ENCODE data around the gene ATP5ME. TPM values are rescaled to one million over a fixed set of nuclear protein-coding genes. Genes with fewer than 3 reads are reported as not detected.
"Not testable (repeated sequence)": the region's sequence is repeated elsewhere in the genome, so short reads cannot be mapped to it uniquely, and the experiment has no call there.

Gene ATP5ME
- polyA plus RNA-seq, 1 donor from 2014 or later: 430 TPM

- not testable (repeated sequence) for H3K27me3 Mint-ChIP-seq, H3K36me3 Mint-ChIP-seq, H3K9me3 Mint-ChIP-seq, H3K4me3 Mint-ChIP-seq, H3K4me1 Mint-ChIP-seq, H3K27ac Mint-ChIP-seq
These were observed 38.8 kb downstream of the ATP5ME start for GRCh38 chr4:635066-635835.

DNA sequence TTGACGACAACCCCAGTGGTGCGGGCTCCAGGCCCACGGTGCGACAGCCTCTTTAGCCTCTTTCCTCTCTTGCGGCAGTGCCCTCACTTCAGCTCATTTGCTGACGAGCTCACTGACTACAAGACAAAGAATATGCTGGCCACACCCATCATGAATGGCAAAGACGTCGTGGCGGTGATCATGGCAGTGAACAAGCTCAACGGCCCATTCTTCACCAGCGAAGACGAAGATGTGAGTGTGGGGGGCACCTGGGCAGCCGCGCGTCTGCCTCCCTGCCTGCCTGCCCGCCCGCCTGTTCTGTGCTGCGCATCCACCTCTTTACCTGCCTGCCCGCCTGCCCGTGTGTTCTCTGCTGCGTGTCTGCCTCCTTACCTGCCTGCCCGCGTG is 39.5 kb downstream of the ATP5ME start:
- Mint-ChIP-seq H3K9me3 (peaks cover 0 to 9% (median 5%) of the 10 kb centered on the region in 3 donors), H3K36me3 (no peaks in the 10 kb centered on the region), H3K4me3 (no peak overlapping the region), H3K27ac (no peak overlapping the region), H3K27me3 (peaks cover 9% of the 10 kb centered on the region), H3K4me1 (no peaks in the 10 kb centered on the region)

- Mint-ChIP-seq H3K27ac (no peak overlapping the region), H3K4me1 (no peaks in the 10 kb centered on the region), H3K9me3 (peaks cover 0 to 9% (median 5%) of the 10 kb centered on the region in 3 donors), H3K36me3 (no peaks in the 10 kb centered on the region), H3K4me3 (no peak overlapping the region), H3K27me3 (peaks cover 5% of the 10 kb centered on the region)
These were observed 40.0 kb downstream of the ATP5ME start for GRCh38 chr4:633976-634598.

- Mint-ChIP-seq H3K4me3 (no peak overlapping the region), H3K4me1 (no peaks in the 10 kb centered on the region), H3K27ac (no peak overlapping the region), H3K36me3 (no peaks in the 10 kb centered on the region), H3K27me3 (peaks cover 5% of the 10 kb centered on the region), H3K9me3 (peaks cover 0 to 9% (median 5%) of the 10 kb centered on the region in 3 donors)
These were observed 40.7 kb downstream of the ATP5ME start for GRCh38 chr4:633406-633805.

DNA sequence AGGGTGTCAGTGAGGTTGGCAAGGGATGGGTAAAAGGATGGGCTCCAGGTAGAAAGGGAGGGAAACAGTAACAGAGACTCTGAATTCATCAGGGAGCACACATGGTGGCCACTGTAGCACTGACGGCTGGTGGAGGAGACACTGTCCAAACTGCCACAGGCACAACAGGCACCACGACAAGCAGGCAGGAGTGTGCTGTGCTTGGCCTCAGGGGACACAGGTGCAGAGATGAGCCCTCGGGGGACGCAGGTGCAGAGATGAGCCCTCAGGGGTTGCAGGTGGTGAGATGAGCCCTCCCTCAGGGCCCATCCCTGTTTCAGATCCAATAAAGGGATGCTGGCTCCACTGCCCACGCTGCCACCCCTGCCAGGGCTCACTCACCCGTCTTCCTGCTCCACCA is 41.1 kb downstream of the ATP5ME start:
- Mint-ChIP-seq H3K36me3 (no peaks in the 10 kb centered on the region), H3K27me3 (peaks cover 5% of the 10 kb centered on the region), H3K9me3 (peaks cover 0 to 9% (median 5%) of the 10 kb centered on the region in 3 donors), H3K4me3 (no peak overlapping the region), H3K4me1 (no peaks in the 10 kb centered on the region), H3K27ac (no peak overlapping the region)

DNA sequence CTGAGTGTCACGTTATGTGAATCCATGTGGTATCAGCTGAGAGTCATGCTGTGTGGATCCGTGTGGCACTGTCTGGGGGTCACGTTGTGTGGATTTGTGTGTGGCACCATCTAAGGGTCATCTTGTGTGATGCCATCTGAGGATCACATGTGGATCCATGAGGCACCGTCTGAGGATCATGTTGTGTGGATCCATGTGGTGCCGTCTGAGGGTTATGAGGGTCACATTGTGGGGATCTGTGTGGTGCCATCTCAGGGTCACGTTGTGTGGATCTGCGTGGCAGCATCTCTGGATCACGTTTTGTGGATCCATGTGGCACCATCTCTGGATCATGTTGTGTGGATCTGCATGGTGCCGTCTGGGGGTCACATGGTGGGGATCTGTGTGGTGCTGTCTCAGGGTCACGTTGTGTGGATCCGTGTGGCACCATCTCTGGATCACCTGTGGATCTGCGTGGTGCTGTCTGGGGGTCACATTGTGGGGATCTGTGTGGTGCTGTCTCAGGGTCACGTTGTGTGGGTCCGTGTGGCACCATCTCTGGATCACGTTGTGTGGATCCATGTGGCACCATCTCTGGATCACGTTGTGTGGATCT is 41.8 kb downstream of the ATP5ME start:
- Mint-ChIP-seq H3K4me3 (no peak overlapping the region), H3K27me3 (peaks cover 3% of the 10 kb centered on the region), H3K9me3 (peaks cover 0 to 9% (median 5%) of the 10 kb centered on the region in 3 donors), H3K27ac (peak overlapping the region in 1 of 3 donors; percentile 25), H3K4me1 (no peaks in the 10 kb centered on the region), H3K36me3 (no peaks in the 10 kb centered on the region)

GRCh38 chr4:630656-631055 is 43.4 kb downstream of the ATP5ME start:
- peaks cover 3% of the 10 kb centered on the region for H3K27me3 Mint-ChIP-seq
- H3K9me3 Mint-ChIP-seq: peaks cover 0 to 9% (median 5%) of the 10 kb centered on the region in 3 donors
- no peaks in the 10 kb centered on the region for H3K4me1 Mint-ChIP-seq
- H3K36me3 Mint-ChIP-seq: no peaks in the 10 kb centered on the region
- H3K27ac Mint-ChIP-seq: no peak overlapping the region
- no peak overlapping the region for H3K4me3 Mint-ChIP-seq

- no peaks in the 10 kb centered on the region for H3K4me1 Mint-ChIP-seq
- no peak overlapping the region for H3K4me3 Mint-ChIP-seq
- peaks cover 0 to 9% (median 5%) of the 10 kb centered on the region in 3 donors for H3K9me3 Mint-ChIP-seq
- no peaks in the 10 kb centered on the region for H3K36me3 Mint-ChIP-seq
- peaks cover 6% of the 10 kb centered on the region for H3K27me3 Mint-ChIP-seq
- H3K27ac Mint-ChIP-seq: no peak overlapping the region
These were observed 44.0 kb downstream of the ATP5ME start for GRCh38 chr4:629915-630641.

DNA sequence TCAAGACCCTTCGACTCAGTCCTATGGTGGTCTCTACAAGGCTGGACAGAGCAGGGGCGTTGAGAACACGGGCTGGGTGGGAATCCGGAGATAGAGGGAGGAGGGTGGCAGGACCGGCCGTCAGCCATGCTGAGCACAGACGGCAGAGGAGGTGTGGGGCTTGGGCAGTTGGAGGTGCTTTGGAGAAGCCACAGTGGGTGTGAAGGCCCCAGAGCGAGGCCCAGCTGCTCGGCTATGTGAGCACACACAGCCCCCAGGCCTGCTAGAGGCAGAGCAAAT is 44.5 kb downstream of the ATP5ME start:
- H3K4me1 Mint-ChIP-seq: no peaks in the 10 kb centered on the region
- no peaks in the 10 kb centered on the region for H3K36me3 Mint-ChIP-seq
- H3K4me3 Mint-ChIP-seq: no peak overlapping the region
- peaks cover 6% of the 10 kb centered on the region for H3K27me3 Mint-ChIP-seq
- H3K27ac Mint-ChIP-seq: no peak overlapping the region
- H3K9me3 Mint-ChIP-seq: peaks cover 0 to 9% (median 5%) of the 10 kb centered on the region in 3 donors

- H3K27me3 Mint-ChIP-seq: peaks cover 6% of the 10 kb centered on the region
- no peaks in the 10 kb centered on the region for H3K4me1 Mint-ChIP-seq
- H3K9me3 Mint-ChIP-seq: peaks cover 0 to 9% (median 5%) of the 10 kb centered on the region in 3 donors
- no peak overlapping the region for H3K4me3 Mint-ChIP-seq
- H3K36me3 Mint-ChIP-seq: peaks cover 2% of the 10 kb centered on the region
- H3K27ac Mint-ChIP-seq: no peak overlapping the region
These were observed 45.0 kb downstream of the ATP5ME start for GRCh38 chr4:628821-629635.

DNA sequence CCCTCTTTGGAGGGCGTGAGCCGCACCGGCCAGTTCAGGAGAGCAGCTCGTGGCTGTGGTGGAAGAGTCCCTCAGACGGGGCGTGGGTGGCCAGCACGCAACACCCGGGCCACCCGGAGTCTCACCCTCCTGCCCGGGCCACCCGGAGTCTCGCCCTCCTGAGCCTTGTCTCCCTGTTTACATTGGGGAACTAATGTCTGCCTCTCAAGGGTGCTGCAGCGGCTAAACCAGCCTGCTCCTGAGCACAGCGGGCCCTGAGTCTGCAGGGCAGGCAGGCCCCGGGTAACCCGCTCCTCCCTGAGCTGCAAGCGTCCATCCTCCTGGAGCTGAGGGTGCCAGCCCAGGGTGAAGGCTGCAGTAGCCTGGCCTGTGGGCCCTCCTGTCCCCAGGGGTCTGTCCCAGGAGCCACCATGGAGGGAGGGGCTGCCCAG is 45.8 kb downstream of the ATP5ME start:
- H3K4me1 Mint-ChIP-seq: no peaks in the 10 kb centered on the region
- H3K4me3 Mint-ChIP-seq: no peak overlapping the region
- no peak overlapping the region for H3K27ac Mint-ChIP-seq
- H3K27me3 Mint-ChIP-seq: peaks cover 3% of the 10 kb centered on the region
- peaks cover 0 to 9% (median 5%) of the 10 kb centered on the region in 3 donors for H3K9me3 Mint-ChIP-seq
- H3K36me3 Mint-ChIP-seq: peaks cover 2% of the 10 kb centered on the region

DNA sequence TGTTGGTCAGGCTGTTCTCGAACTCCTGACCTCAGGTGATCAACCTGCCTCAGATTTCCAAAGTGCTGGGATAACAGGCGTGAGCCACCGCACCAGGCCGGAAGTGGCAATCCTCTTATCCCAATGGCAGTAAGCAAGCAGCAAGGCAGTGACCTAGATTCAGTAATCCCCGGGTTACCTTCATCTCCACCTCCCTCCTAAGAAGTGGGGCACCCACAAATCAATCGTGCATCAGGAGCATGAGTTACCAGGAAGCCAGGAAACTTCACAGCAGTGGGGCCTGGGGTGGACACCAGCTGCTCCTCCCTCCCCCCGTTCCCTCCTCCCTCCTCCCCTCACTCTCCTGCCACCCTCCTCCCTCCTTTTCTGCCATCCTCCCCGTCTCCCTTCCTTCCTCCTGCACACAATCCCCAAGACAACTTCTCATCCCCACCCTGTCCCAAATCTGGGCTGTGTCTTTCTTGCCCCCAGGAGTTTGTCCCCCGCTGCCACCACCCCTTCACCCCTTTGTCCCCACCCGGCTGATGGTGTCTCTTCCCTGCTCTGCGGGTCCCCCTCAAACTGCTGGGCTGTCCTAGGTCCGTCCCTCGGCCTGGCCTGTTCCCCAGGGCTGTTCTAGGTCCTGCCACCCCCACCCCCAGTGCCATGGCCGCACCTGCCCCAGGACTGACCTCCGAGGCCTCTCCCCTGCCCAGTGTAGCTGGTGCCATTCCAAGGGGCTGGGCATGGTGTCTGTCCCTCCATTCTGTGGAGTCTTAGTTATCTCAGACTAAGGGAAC is 46.5 kb downstream of the ATP5ME start:
- Mint-ChIP-seq H3K4me3 (no peak overlapping the region), H3K9me3 (peaks cover 0 to 7% (median 5%) of the 10 kb centered on the region in 3 donors), H3K27ac (no peak overlapping the region), H3K4me1 (no peaks in the 10 kb centered on the region), H3K36me3 (peaks cover 2% of the 10 kb centered on the region), H3K27me3 (peaks cover 3% of the 10 kb centered on the region)

DNA sequence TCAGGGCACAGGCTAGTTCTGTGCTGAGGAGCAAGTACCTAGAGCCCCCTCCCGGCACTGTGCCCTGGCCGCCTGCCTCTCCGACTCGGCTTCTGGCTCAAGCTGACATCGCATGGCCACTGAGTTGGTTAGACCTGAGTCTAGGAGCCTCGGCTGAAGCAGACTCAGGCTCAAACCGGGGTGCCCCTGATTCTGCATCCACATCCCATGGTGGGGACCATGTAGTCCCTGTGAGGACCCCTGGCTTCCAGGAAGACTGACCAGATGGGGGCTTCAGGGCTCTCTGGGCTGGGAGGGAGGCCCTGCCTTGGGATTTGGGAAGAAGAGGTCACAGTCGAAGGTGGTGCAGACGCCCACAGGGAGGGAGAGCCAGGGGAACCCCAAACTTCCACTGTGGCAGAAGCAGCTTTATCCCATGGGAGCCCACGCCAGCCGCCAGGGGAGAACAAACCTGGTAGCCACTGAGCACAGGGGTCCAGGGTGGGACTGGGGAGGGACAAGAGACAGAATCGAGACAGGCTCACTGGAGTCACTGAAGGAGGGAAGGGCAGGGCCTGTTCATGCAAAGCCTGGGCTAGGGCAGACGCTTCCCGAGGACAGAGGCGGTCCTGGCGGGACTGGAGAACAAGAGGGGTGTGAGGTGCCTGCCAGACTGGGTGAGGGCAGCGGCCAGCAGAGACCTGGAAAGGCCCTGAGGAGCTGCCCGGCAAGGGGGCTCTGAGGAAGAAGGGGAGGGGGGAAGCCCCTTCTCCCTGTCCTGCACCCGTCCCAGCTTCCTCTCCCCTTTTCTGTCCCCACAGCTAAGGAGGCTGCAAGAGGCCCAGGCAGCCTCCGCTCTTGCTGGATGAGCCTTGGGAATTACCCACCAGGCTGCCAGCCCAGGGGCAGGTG is 47.6 kb downstream of the ATP5ME start:
- no peak overlapping the region for H3K4me3 Mint-ChIP-seq
- H3K27me3 Mint-ChIP-seq: peaks cover 5% of the 10 kb centered on the region
- H3K27ac Mint-ChIP-seq: no peak overlapping the region

More for the DNA sequence above, 47.6 kb downstream of the ATP5ME start:
- Mint-ChIP-seq H3K4me1 (no peaks in the 10 kb centered on the region), H3K36me3 (peaks cover 2% of the 10 kb centered on the region), H3K9me3 (peaks cover 0 to 4% (median 0%) of the 10 kb centered on the region in 3 donors)
